ENCODE data around the gene AMH. TPM values are rescaled to one million over a fixed set of nuclear protein-coding genes. Genes with fewer than 3 reads are reported as not detected.

Gene AMH
- polyA plus RNA-seq, 2 of the 4 experiments (the other 2 are of a cell fraction) = 3.0 to 12.0 TPM

GRCh38 chr19:2224754-2225349 lies 24.3 kb upstream of the AMH start (continued):
- TF ChIP-seq PBX3 (IDR thresholded peaks at IDR 0.05) (no peak), HOXA7 (CRISPR knock-in tag; IDR thresholded peaks at IDR 0.05) (no peak), KDM5A (IDR thresholded peaks at IDR 0.05) (no peak), MAX (IDR thresholded peaks at IDR 0.05) (no peak), RAD21 (conservative IDR thresholded peaks at IDR 0.05 in 1 of 2, IDR thresholded peaks at IDR 0.05 in 1 of 2) (no peak), RCOR1 (IDR thresholded peaks at IDR 0.05; ENCODE audit: low read depth, low read length) (no peak), ZFP36 (IDR thresholded peaks at IDR 0.05; ENCODE audit: borderline replicate concordance, partially characterized antibody) (no peak), HOXB5 (CRISPR knock-in tag; IDR thresholded peaks at IDR 0.05) (no peak), GATA3 (IDR thresholded peaks at IDR 0.05; ENCODE audit: borderline replicate concordance) (no peak), FOXS1 (CRISPR knock-in tag; IDR thresholded peaks at IDR 0.05) (no peak)

- Histone ChIP-seq H3K4me2 (no peak overlapping the region), H3K27ac (no peak overlapping the region), H3K4me1 (peaks cover 12% of the 10 kb centered on the region; the same call in 2 of the 3 replicates), H3K4me3 (no peak overlapping the region), H3K9me3 (no peaks in the 10 kb centered on the region)
- peak; percentile 91 for TF ChIP-seq MAFK (IDR thresholded peaks at IDR 0.05; ENCODE audit: partially characterized antibody)
- TF ChIP-seq PBX3 (IDR thresholded peaks at IDR 0.05) = no peak
- FAIRE-seq (no peak), ATAC-seq (no peak), DNase-seq (ENCODE audit: low read depth in 1 of 2, low spot score in 1 of 2) (no peak)
- ChIA-PET POLR2A (no interaction called here), CTCF (interaction anchor here (0.6 to 1.6 kb wide), 4 partner anchors 10 to 70 kb away, joined by 3 to 4 read pairs (median 4); partner anchors contain the start of gene PLEKHJ1)
- 94% methylated on average over 29 of the region's 32 CpGs for WGBS (ENCODE audit: missing lambda C conversion rate)
Observed at GRCh38 chr19:2225415-2226050, 23.6 kb upstream of the AMH start.

GRCh38 chr19:2226051-2226839 lies 22.9 kb upstream of the AMH start:
- POLR2A ChIA-PET = no interaction called here
- CTCF ChIA-PET = interaction anchor here (1.3 kb wide), 1 partner anchor 9 kb away, joined by 4 read pairs; the partner anchor contains the start of gene PLEKHJ1
- no peak for DNase-seq (ENCODE audit: low read depth in 1 of 2, low spot score in 1 of 2)
- FAIRE-seq = no peak
- Histone ChIP-seq H3K9me3 (no peaks in the 10 kb centered on the region), H3K4me2 (no peak overlapping the region), H3K4me3 (no peak overlapping the region), H3K4me1 (peaks cover 6% of the 10 kb centered on the region; the same call in 2 of the 3 replicates), H3K27ac (no peak overlapping the region)
- 95% methylated on average over 34 of the region's 59 CpGs for WGBS (ENCODE audit: missing lambda C conversion rate)
- no peak for TF ChIP-seq BCL3 (IDR thresholded peaks at IDR 0.05)
- ATAC-seq = no peak

- no peaks in the 10 kb centered on the region for H3K9me3 ChIP-seq
- H3K4me2 ChIP-seq = no peak overlapping the region
- no peak overlapping the region for H3K27ac ChIP-seq
- H3K4me1 ChIP-seq = no peaks in the 10 kb centered on the region
- WGBS (ENCODE audit: missing lambda C conversion rate) = 98% methylated on average over 28 of the region's 53 CpGs
- no peak overlapping the region for H3K4me3 ChIP-seq
- DNase-seq (ENCODE audit: low read depth in 1 of 2, low spot score in 1 of 2) (no peak), ATAC-seq (no peak), FAIRE-seq (no peak)
- POLR2A ChIA-PET = no interaction called here
- CTCF ChIA-PET = interaction anchor here (1.3 kb wide), 1 partner anchor 9 kb away, joined by 4 read pairs; the partner anchor contains the start of gene PLEKHJ1
- TF ChIP-seq ZSCAN20 (CRISPR knock-in tag; IDR thresholded peaks at IDR 0.05) = no peak
- TF ChIP-seq RNF2 (IDR thresholded peaks at IDR 0.05; ENCODE audit: borderline replicate concordance, low read depth) = no peak
- TF ChIP-seq ZFP36 (IDR thresholded peaks at IDR 0.05; ENCODE audit: borderline replicate concordance, partially characterized antibody) = no peak
- no peak for TF ChIP-seq ZC3H11A (IDR thresholded peaks at IDR 0.05)
- TF ChIP-seq TFCP2L1 (CRISPR knock-in tag; IDR thresholded peaks at IDR 0.05) = no peak
Observed at GRCh38 chr19:2226840-2227360, 22.2 kb upstream of the AMH start.

All from A549 (cell line).